ENCODE measurements around the gene UBR3.

The UBR3 gene

GRCh38 chr2:170039401-170040172 is 212.3 kb downstream of the UBR3 start:
- in situ Hi-C loops (cut with HindIII; ENCODE audit: low sequenced_read_pairs) = no loop called here

DNA sequence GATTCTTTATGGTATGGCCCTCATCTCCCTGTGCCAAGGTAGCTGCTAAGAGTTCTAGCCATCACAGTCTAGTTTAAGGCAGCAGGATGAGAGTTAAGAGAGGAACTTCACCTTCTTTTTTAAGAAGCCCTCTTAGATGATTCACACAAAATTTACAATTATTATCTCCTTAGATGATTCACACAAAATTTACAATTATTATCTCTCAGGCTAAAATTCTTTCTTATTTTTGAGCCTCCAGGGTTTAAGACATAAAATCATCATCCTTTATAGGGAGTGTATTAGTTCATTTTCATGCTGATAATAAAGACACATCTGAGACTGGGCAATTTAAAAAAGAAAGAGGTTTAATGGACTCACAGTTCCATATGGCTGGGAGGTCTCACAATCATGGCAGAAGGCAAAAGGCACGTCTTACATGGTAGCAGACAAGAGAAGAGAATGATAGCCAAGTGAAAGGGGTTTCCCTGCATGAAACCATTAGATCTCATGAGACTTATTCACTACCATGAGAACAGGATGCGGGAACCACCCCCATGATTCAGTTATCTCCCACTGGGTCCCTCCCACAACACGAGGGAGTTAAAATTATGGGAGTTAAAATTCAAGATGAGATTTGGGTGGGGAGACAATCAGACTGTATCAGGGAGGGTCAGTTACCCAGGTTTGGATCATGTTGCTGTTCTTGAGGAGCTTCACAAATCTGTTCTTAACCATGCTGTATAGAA is 217.7 kb downstream of the UBR3 start:
- in situ Hi-C loops (cut with HindIII; ENCODE audit: low sequenced_read_pairs) = no loop called here

- in situ Hi-C loops (cut with HindIII; ENCODE audit: low sequenced_read_pairs) = no loop called here
These were observed 220.2 kb downstream of the UBR3 start for GRCh38 chr2:170047331-170048065.

DNA sequence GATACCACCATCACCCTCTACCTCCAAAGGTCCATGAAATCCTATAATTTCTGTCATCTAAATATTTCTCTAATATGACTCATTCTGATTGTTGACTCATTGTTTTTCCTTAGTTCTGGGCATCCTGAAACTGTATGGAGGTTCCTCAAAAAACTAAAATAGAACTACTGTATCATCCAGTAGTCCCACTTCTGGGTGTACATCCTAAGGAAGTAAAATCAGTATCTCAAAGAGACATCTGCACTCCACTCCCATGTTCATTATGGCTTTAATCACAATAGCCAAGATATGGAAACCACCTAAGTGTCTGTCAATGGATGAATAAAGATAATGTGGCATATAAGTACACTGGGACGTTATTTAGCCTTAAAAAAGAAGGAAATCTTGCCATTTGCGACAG is 224.9 kb downstream of the UBR3 start:
- in situ Hi-C loops (cut with HindIII; ENCODE audit: low sequenced_read_pairs) = no loop called here

- in situ Hi-C loops (cut with HindIII; ENCODE audit: low sequenced_read_pairs) = no loop called here
These were observed 227.7 kb downstream of the UBR3 start for GRCh38 chr2:170054997-170055396.

DNA sequence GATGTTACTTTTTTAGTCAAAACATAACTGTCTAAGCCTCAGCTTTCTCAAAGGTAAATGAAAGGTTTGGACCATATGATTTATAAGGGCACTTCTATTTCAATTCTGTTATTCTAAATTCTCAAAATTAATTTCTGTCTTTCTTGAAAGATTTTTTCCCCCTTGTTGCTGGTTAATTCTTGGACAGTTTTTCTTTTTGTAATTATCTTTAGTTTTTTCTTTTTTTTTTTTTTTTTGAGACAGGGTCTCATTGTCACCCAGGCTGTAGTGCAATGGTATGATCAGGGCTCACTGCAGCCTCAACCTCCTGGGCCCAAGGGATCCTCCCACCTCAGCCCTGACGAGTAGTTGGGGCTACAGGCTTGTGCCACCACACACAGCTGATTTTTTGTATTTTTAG is 229.6 kb downstream of the UBR3 start:
- in situ Hi-C loops (cut with HindIII; ENCODE audit: low sequenced_read_pairs) = no loop called here

- in situ Hi-C loops (cut with HindIII; ENCODE audit: low sequenced_read_pairs) = no loop called here
These were observed 236.4 kb downstream of the UBR3 start for GRCh38 chr2:170063456-170064235.

- in situ Hi-C loops (cut with HindIII; ENCODE audit: low sequenced_read_pairs) = no loop called here
These were observed 243.5 kb downstream of the UBR3 start for GRCh38 chr2:170070778-170071177.

- in situ Hi-C loops (cut with HindIII; ENCODE audit: low sequenced_read_pairs) = no loop called here
These were observed 246.0 kb downstream of the UBR3 start for GRCh38 chr2:170073288-170073687.

GRCh38 chr2:170076189-170076588 is 248.9 kb downstream of the UBR3 start:
- in situ Hi-C loops (cut with HindIII; ENCODE audit: low sequenced_read_pairs) = no loop called here

DNA sequence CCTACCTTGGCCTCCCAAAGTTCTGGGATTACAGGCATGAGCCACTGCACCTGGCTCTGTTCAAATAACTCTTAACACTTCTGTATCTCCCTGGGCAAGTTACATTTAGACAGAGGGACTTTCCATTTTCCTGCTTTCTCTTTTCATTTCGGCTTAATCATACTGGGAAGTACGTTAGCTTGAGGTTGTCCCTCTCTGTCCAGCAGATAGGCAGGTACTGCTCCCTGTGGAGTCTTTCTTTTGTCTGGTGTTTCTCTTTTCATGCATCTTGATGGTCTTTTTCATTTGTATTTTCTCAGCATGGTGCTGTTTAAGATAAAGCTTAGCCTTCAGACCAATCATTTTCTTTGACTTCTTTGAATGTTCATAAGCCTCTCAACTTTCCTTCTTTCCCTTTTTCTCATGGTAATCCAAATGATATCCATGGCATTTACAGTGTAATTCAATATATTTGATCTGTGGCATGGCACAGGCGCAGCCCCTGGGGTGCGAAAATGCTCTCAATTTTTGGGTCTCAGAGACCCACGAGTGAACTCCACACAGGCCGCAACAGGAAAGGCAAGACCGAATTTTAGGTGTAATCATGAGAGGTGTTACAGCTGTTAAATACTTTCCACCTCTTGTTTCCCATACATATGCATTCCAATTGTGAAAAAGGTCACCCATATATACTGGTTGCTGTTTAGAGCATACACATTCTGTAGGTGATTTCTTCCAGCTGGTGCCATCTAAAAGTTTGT is 250.7 kb downstream of the UBR3 start:
- in situ Hi-C loops (cut with HindIII; ENCODE audit: low sequenced_read_pairs) = no loop called here

DNA sequence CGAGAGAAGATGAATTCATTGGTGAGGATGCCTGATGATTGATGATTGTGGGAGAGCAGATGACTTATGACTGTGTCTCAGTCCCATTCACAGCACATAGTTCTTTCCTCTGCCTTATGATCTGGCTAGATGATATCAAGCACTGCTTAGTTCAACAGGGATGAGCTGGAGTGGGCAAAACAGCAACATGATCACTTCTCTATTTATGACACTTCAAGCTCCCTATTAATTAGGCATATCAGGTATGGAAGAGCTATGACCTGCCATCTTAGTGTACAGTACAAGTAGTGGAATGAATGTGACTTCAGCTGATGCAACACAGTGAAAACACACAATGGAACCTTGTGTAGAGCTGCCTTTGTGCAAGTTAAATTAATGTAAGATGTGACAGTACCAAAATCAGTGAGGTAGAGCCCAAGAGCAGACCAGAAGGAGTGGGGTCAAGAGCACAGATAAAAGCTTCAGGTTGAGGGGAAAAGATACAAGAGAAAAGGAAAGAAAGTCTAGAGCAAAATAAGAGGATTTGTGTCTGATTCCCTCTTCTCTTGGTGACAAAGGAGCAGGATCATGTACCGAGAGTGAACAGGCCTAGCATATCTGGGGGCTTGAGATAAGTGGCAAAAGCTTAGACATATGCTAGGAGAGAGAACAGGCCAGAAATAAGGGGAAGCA is 257.7 kb downstream of the UBR3 start:
- in situ Hi-C loops (cut with HindIII; ENCODE audit: low sequenced_read_pairs) = no loop called here

- in situ Hi-C loops (cut with HindIII; ENCODE audit: low sequenced_read_pairs) = no loop called here
These were observed 258.9 kb downstream of the UBR3 start for GRCh38 chr2:170086117-170086688.

GRCh38 chr2:170086751-170087412 is 259.6 kb downstream of the UBR3 start:
- in situ Hi-C loops (cut with HindIII; ENCODE audit: low sequenced_read_pairs) = no loop called here

- in situ Hi-C loops (cut with HindIII; ENCODE audit: low sequenced_read_pairs) = no loop called here
These were observed 260.1 kb downstream of the UBR3 start for GRCh38 chr2:170087413-170087793.

GRCh38 chr2:170088776-170089175 is 261.5 kb downstream of the UBR3 start:
- in situ Hi-C loops (cut with HindIII; ENCODE audit: low sequenced_read_pairs) = no loop called here

GRCh38 chr2:170090229-170090628 is 263.0 kb downstream of the UBR3 start:
- in situ Hi-C loops (cut with HindIII; ENCODE audit: low sequenced_read_pairs) = no loop called here

- in situ Hi-C loops (cut with HindIII; ENCODE audit: low sequenced_read_pairs) = no loop called here
These were observed 264.2 kb downstream of the UBR3 start for GRCh38 chr2:170091436-170091835.

Measured in DLD1 (cell line).